Omental fat pad (tissue), 4 donors: ENCODE data around the gene PLOD3. TPM values are rescaled to one million over a fixed set of nuclear protein-coding genes. Genes with fewer than 3 reads are reported as not detected.

Experiments
- ATAC-seq: fragments of 150-250 bp; one replicate; pipeline ENCODE4 v1.9.1; 2016; ENCODE audit warnings: mild to moderate bottlenecking, moderate library complexity; ENCODE audit not compliant: low FRiP score
- DNase-seq: peaks from one replicate; pipeline ENCODE4 v3.0.0-alpha.2; 2019; ENCODE audit warnings: low spot score
- total RNA-seq, 4 donors: library from RNA; depleted of rRNA; stranded (reverse); fragments of >200 nt; gene quantifications; one replicate each; pipeline ENCODE4 v1.1.0, GENCODE V29; 2016
- TF ChIP-seq, protein P1 (sequence below), 3 donors: fragments of 450-650 bp; IDR thresholded peaks; one replicate each; pipeline ENCODE4 v1.5.1; 2016 to 2017; ENCODE audit warnings: antibody characterized with exemption in 3 of 3, mild to moderate bottlenecking in 3 of 3, moderate library complexity in 2 of 3

The PLOD3 gene
- total RNA-seq, 4 donors from 2014 or later, result 41.1 to 68.5 (median 51.6) TPM

DNA sequence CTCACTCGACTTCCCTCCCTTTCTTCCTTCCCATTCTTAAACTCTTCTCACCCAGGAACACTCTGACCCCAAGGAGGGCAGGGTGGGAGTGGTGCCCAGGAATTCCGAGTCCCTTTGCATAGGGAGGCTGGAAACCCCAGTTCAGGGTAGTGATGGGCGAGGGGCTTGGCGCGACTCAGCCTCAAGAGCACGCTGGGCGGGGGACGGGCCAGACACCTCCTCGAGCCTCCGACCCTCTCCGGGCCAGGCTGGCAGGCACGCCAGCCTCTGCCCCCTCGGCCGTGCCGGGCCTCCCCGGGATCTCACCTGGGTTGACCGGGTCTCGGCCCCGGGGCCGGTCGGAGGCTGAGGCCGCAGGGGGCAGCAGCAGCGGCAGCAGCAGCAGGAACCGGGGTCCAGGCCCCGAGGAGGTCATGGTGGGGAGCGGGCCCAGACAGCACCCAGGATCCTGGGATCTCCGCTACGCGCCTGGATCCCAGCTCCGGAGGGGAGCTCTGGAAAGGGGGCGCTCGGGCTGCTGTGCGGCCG is 457 bp downstream of the PLOD3 start:
- DNase-seq, result no peak
- TF ChIP-seq, protein P1, sequence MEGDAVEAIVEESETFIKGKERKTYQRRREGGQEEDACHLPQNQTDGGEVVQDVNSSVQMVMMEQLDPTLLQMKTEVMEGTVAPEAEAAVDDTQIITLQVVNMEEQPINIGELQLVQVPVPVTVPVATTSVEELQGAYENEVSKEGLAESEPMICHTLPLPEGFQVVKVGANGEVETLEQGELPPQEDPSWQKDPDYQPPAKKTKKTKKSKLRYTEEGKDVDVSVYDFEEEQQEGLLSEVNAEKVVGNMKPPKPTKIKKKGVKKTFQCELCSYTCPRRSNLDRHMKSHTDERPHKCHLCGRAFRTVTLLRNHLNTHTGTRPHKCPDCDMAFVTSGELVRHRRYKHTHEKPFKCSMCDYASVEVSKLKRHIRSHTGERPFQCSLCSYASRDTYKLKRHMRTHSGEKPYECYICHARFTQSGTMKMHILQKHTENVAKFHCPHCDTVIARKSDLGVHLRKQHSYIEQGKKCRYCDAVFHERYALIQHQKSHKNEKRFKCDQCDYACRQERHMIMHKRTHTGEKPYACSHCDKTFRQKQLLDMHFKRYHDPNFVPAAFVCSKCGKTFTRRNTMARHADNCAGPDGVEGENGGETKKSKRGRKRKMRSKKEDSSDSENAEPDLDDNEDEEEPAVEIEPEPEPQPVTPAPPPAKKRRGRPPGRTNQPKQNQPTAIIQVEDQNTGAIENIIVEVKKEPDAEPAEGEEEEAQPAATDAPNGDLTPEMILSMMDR (IDR thresholded peaks at IDR 0.05), result no peak
- peak; percentile 16 for ATAC-seq

DNA sequence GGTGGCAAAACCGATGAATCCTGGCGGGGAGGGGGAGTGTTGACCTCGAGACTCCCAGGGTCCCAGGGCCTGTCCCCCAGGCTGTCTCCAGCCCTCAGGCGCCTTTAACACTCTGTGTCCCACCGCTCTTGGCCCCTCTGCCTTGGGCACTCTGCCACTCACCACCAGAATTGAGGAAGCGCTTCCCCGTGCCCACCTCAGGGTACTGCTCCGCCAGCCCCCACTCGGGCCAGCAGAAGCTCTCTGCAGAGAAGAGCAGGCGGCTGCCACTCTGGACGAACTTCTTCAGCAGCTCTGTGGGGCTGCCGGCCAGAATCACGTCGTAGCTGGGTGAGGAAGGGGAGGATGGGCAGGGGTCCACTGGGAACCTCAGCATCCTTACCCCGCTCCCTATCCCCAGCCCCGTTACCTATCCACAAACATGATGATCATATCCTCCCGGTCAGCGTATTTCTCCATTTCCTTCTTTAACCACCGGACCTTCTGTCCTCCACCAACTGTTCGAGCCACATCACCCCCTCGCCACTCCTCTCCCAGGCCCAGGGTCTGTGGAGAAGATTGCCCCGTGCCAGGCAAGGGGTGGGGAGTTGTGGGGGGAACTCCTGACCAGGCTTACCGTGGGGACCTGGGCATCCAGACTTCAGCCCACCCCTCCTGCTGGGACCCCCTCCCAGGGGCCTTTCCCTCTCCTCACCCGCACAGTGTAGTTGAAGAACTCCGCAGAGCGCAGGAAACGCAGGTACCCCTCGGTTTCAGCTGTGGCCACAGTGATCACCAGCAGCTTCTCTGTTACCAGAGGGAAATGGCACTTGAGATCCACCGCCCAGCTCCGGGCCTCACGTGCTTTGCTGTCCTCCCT is 1.2 kb downstream of the PLOD3 start:
- ATAC-seq (no peak), DNase-seq (no peak)
- TF ChIP-seq, protein P1 (IDR thresholded peaks at IDR 0.05), result no peak

DNA sequence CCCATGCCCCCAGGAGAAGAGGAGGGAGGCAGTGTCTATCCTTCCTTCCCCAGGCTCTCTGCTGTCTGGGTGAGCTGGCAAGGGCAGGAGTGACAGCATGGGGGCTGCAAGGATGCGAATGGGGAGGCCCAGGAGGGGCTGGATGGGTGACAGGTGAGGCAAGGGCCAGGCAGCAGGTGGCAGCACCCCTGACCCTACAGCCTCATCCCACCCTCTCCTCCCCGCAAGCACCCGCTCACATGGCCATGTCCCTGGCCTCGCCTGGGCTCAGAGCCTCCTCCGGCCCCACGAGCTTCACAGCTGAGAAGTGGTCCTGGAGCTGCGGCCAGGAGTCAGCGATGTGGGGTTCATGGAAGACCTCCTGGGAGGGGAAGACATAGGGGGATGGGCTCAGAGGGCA is 5.4 kb downstream of the PLOD3 start:
- DNase-seq (no peak), ATAC-seq (no peak)
- TF ChIP-seq, protein P1 (IDR thresholded peaks at IDR 0.05), result no peak

DNA sequence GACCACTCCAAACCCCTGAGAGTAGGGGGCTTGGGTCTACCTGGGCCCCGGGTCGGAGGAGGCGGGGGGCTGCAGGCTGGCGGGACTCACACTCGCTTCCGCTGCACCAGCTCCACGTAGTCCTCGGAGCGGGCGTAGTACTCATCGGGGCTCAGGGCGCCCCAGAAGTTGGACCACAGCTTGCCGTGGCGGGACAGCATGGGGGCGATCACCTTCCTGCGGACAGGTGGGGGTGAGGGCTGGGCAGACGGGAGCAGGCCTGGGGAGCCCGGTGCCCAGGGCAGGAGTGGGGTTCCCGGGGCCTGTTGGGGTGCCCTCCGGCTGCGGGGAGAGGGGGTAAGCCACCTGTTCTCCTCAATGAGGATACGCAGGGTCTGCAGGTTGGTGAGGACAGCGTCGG is 5.9 kb downstream of the PLOD3 start:
- DNase-seq (no peak), ATAC-seq (no peak)
- TF ChIP-seq, protein P1 (IDR thresholded peaks at IDR 0.05), result no peak

DNA sequence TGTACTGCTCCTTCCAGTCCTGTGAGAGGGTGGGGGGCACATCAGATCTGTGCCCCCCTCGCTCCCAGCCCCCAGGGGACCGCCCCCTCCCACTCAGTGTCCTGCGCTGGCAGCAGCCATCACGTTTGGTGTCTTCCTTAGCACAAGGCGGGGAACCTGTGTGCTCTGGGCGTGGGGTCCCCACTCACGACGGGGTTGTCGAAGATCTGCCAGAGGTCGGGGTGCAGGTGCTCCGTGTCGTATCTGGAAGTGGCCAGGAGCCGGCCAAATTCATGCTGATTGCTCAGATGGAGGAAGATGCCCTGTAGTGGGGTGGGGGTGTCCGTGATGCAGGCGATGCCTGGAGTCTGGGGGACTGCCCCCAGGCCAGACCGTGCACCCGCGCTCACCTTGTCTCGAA is 7.2 kb downstream of the PLOD3 start:
- ATAC-seq (no peak), DNase-seq (no peak)
- TF ChIP-seq, protein P1 (IDR thresholded peaks at IDR 0.05), result no peak

DNA sequence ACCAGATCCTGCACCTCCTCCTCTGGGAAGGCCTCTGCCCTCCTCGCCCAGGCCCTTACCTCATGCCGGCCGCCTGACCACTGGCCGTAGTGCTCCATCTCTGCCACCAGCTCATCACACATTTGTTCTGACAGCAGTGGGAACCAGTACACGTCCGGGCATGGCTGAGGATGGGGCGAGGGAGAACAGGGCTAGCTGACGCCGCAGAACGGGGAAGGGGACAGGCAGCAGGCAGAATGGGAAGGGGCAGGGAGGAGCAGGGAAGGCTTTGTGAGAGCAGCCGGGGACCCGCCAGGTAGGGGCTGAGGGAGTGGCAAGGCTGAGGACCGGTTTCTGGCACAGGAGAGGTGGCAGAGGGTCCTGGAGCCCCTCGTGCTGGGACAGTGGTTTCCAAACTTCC is 8.6 kb downstream of the PLOD3 start:
- TF ChIP-seq, protein P1 (IDR thresholded peaks at IDR 0.05), result no peak
- DNase-seq, result no peak
- ATAC-seq, result no peak

DNA sequence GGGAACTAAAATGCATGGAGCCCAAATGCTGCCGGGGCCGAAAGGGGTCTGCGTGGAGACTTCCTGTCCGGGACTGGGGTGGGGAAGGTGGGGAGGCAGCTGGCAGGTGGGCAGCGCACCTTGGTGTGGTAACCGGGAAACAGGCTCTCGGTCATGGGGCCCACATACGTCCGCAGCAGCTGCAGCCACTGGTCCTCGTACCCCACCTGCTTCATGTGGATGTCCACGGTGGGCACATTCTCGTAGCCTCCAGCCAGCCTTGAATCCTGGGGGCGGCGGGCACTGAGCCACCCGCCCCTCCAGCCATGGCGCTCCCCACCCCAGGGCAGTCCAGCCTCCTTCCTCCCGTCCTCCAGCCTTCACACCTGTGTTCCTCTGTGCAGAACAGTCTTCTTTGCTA is 9.9 kb downstream of the PLOD3 start:
- no peak for ATAC-seq
- no peak for DNase-seq
- TF ChIP-seq, protein P1 (IDR thresholded peaks at IDR 0.05), result no peak
